Esophagus muscularis mucosa (tissue), 3 donors: Measurements from ENCODE around the gene GPR153.

Source experiments
- CTCF ChIP-seq, 3 experiments: fragments of 200-600 bp in 2 of 3; fragments of 450-650 bp in 1 of 3; sonication (generic) in 2 of 3; IDR thresholded peaks; one replicate each; pipeline ENCODE4 v1.5.1; 2017 to 2019; ENCODE audit warnings: antibody characterized with exemption in 3 of 3, mild to moderate bottlenecking in 2 of 3, moderate library complexity in 1 of 3
- POLR2A ChIP-seq: fragments of 450-650 bp; IDR thresholded peaks from one replicate; pipeline ENCODE4 v1.6.1; 2017; ENCODE audit warnings: antibody characterized with exemption, moderate library complexity, mild to moderate bottlenecking, low read depth
- POLR2AphosphoS5 ChIP-seq, 2 donors: sonication (generic); formaldehyde crosslinking; IDR thresholded peaks; one replicate each; pipeline ENCODE4 v1.6.1; 2017; ENCODE audit warnings: antibody characterized with exemption in 2 of 2

DNA sequence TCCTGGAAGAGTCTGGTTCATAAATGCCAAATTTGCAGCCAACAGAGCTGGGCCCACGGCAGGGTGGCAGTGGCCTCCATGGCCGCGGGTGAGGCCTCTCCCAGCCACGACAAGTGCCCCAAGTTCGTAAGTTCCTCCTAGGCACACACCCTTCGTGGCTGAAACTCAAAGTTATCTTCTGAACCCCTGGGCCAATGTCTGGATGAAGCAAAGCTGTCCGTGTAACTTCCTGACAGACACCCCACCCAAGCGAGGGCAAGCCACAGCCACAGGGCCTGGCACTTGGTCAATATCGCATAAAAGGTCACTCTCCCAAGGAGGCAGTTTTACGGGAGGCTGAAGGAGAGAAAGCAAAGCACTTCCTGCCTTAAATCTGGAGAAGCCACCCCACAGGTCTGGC is 27.8 kb upstream of the GPR153 start:
- TF ChIP-seq POLR2AphosphoS5 (IDR thresholded peaks at IDR 0.05) (no peak), CTCF (IDR thresholded peaks at IDR 0.05) (no peak), POLR2A (no peak)
